ENCODE results near the gene ACSS1.

ACSS1 gene

GRCh38 chr20:24991897-24992486, 65.9 kb downstream of the ACSS1 start:
- peak overlapping the region; percentile 17; the same call in 1 of the 2 replicates for H3K27ac ChIP-seq (ENCODE audit: low read depth, low read length)
- TF ChIP-seq, protein P1, sequence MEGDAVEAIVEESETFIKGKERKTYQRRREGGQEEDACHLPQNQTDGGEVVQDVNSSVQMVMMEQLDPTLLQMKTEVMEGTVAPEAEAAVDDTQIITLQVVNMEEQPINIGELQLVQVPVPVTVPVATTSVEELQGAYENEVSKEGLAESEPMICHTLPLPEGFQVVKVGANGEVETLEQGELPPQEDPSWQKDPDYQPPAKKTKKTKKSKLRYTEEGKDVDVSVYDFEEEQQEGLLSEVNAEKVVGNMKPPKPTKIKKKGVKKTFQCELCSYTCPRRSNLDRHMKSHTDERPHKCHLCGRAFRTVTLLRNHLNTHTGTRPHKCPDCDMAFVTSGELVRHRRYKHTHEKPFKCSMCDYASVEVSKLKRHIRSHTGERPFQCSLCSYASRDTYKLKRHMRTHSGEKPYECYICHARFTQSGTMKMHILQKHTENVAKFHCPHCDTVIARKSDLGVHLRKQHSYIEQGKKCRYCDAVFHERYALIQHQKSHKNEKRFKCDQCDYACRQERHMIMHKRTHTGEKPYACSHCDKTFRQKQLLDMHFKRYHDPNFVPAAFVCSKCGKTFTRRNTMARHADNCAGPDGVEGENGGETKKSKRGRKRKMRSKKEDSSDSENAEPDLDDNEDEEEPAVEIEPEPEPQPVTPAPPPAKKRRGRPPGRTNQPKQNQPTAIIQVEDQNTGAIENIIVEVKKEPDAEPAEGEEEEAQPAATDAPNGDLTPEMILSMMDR (IDR thresholded peaks at IDR 0.05; ENCODE audit: low read depth, low read length, poor library complexity, severe bottlenecking) = no peak
- TF ChIP-seq EZH2phosphoT487 (IDR thresholded peaks at IDR 0.05; ENCODE audit: borderline replicate concordance, low read length) = no peak
- peaks cover 36% of the 10 kb centered on the region for H3K4me1 ChIP-seq (ENCODE audit: control insufficient read depth, low read length)
- peak overlapping the region; percentile 98 for H3K4me3 ChIP-seq (ENCODE audit: low read length)
- H3K4me2 ChIP-seq (ENCODE audit: low read length) = peak overlapping the region; percentile 99
- H3F3A ChIP-seq (ENCODE audit: control insufficient read depth, insufficient read depth) = no peaks in the 10 kb centered on the region
- peaks cover 13% of the 10 kb centered on the region for H3K36me3 ChIP-seq (ENCODE audit: control insufficient read depth, low read length)
- H3K9me2 ChIP-seq (replicated peaks; ENCODE audit: control insufficient read depth, low read length) = no peaks in the 10 kb centered on the region
- H3K27me3 ChIP-seq (ENCODE audit: control insufficient read depth, low read length) = peaks cover 12% of the 10 kb centered on the region
- peaks cover 55% of the 10 kb centered on the region for H3K79me2 ChIP-seq (ENCODE audit: control insufficient read depth, low read length)
- no peaks in the 10 kb centered on the region for H3K9me3 ChIP-seq (ENCODE audit: control insufficient read depth, insufficient read depth, low read length)
- H4K20me1 ChIP-seq (ENCODE audit: control insufficient read depth, insufficient read depth, low read depth, low read length) = peaks cover 10% of the 10 kb centered on the region

DNA sequence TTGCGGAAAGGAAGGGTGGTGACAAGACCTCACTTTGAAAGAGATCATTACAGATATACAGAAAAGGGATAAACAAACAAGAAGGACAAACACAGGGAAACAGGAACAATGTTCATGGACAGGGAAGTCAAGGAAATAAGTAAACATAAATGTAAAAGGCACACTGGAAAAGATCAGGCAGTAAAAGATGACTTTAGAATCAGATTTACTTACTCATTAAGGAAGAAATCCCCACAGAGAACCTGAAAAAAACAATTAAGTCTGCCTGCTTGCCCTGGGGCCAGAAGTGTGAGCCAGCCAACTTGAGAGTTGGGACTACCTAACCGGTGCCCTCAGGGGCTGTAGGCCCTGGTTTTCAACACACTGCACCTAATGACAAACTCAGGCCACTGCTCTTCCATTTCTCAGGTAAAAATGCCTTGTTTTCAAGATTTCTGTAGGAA, 67.1 kb downstream of the ACSS1 start:
- Histone ChIP-seq H3K36me3 (ENCODE audit: control insufficient read depth, low read length) (peaks cover 13% of the 10 kb centered on the region), H3K9me3 (ENCODE audit: control insufficient read depth, insufficient read depth, low read length) (no peaks in the 10 kb centered on the region), H3K4me2 (ENCODE audit: low read length) (peak overlapping the region; percentile 99), H3K4me1 (ENCODE audit: control insufficient read depth, low read length) (peaks cover 36% of the 10 kb centered on the region), H3K4me3 (ENCODE audit: low read length) (peak overlapping the region; percentile 98), H3K9me2 (replicated peaks; ENCODE audit: control insufficient read depth, low read length) (no peaks in the 10 kb centered on the region), H3K27me3 (ENCODE audit: control insufficient read depth, low read length) (peaks cover 1% of the 10 kb centered on the region), H3K27ac (ENCODE audit: low read depth, low read length) (no peak overlapping the region), H4K20me1 (ENCODE audit: control insufficient read depth, insufficient read depth, low read depth, low read length) (peaks cover 12% of the 10 kb centered on the region), H3F3A (ENCODE audit: control insufficient read depth, insufficient read depth) (no peaks in the 10 kb centered on the region), H3K79me2 (ENCODE audit: control insufficient read depth, low read length) (peaks cover 67% of the 10 kb centered on the region)
- TF ChIP-seq EZH2phosphoT487 (IDR thresholded peaks at IDR 0.05; ENCODE audit: borderline replicate concordance, low read length) = no peak
- TF ChIP-seq, protein P1 (IDR thresholded peaks at IDR 0.05; ENCODE audit: low read depth, low read length, poor library complexity, severe bottlenecking) = no peak

DNA sequence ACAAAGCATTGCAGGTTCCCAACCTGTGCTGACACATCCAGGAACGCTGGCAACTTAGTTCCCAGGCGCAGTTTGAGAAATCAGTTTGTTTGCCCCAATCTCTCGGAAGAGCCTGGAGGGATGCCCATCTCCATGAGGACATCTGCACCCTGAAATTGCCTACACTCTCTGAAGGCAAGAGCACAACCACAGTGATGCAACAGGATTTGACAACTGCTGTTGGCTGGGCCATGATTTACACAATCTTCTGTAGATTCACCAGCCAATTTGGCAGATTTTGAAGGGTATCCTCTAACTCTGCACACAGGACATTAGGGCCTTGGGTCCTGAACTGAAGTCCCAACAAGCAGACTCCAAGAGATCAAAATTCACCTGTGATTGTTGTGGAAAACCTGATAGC, 68.8 kb downstream of the ACSS1 start:
- no peak overlapping the region for H3K4me2 ChIP-seq (ENCODE audit: low read length)
- no peaks in the 10 kb centered on the region for H3K9me3 ChIP-seq (ENCODE audit: control insufficient read depth, insufficient read depth, low read length)
- H3K9me2 ChIP-seq (replicated peaks; ENCODE audit: control insufficient read depth, low read length) = no peaks in the 10 kb centered on the region
- H4K20me1 ChIP-seq (ENCODE audit: control insufficient read depth, insufficient read depth, low read depth, low read length) = peaks cover 12% of the 10 kb centered on the region
- H3K4me1 ChIP-seq (ENCODE audit: control insufficient read depth, low read length) = peaks cover 31% of the 10 kb centered on the region
- H3K27ac ChIP-seq (ENCODE audit: low read depth, low read length) = no peak overlapping the region
- H3K79me2 ChIP-seq (ENCODE audit: control insufficient read depth, low read length) = peaks cover 83% of the 10 kb centered on the region
- peaks cover 14% of the 10 kb centered on the region for H3K36me3 ChIP-seq (ENCODE audit: control insufficient read depth, low read length)
- H3K4me3 ChIP-seq (ENCODE audit: low read length) = no peak overlapping the region
- H3F3A ChIP-seq (ENCODE audit: control insufficient read depth, insufficient read depth) = no peaks in the 10 kb centered on the region
- TF ChIP-seq EZH2phosphoT487 (IDR thresholded peaks at IDR 0.05; ENCODE audit: borderline replicate concordance, low read length) = no peak
- TF ChIP-seq, protein P1 (IDR thresholded peaks at IDR 0.05; ENCODE audit: low read depth, low read length, poor library complexity, severe bottlenecking) = no peak
- H3K27me3 ChIP-seq (ENCODE audit: control insufficient read depth, low read length) = no peaks in the 10 kb centered on the region

Data from DOHH2 (cell line).